GM19438 (cell line): ENCODE results near the gene PBX1.
"Not testable (repeated sequence)": the region's sequence is repeated elsewhere in the genome, so short reads cannot be mapped to it uniquely, and the experiment has no call there.

ENCODE experiments used
- ATAC-seq: cut with Tn5 transposase; IDR thresholded peaks from one replicate; pipeline ENCODE4 v1.9.1; 2021; ENCODE audit warnings: low read depth; ENCODE audit not compliant: unreplicated experiment

PBX1 gene

GRCh38 chr1:164558461-164559341 lies at the start of gene PBX1:
PBX1 (plus strand) TSS chr1:164559184.
- peak; percentile 100 for ATAC-seq

GRCh38 chr1:164510435-164510834 lies 48.5 kb upstream of the PBX1 start:
- ATAC-seq, result no peak

- no peak for ATAC-seq
Observed at GRCh38 chr1:164511001-164511705, 47.8 kb upstream of the PBX1 start.

GRCh38 chr1:164515231-164515630 lies 43.8 kb upstream of the PBX1 start:
- ATAC-seq, result no peak

- no peak for ATAC-seq
Observed at GRCh38 chr1:164515711-164516331, 43.2 kb upstream of the PBX1 start.

- ATAC-seq, result no peak
Observed at GRCh38 chr1:164516591-164516990, 42.4 kb upstream of the PBX1 start.

- no peak for ATAC-seq
Observed at GRCh38 chr1:164518692-164519332, 40.2 kb upstream of the PBX1 start.

- ATAC-seq, result no peak
Observed at GRCh38 chr1:164519426-164519825, 39.6 kb upstream of the PBX1 start.

- ATAC-seq, result no peak
Observed at GRCh38 chr1:164524810-164525209, 34.2 kb upstream of the PBX1 start.

- no peak for ATAC-seq
Observed at GRCh38 chr1:164534863-164535610, 23.9 kb upstream of the PBX1 start.

- not testable (repeated sequence) for ATAC-seq
Observed at GRCh38 chr1:164552463-164552988, 6.5 kb upstream of the PBX1 start.

GRCh38 chr1:164557270-164557669 lies 1.7 kb upstream of the PBX1 start:
- ATAC-seq, result no peak

- ATAC-seq, result no peak
Observed at GRCh38 chr1:164559342-164560051, 513 bp downstream of the PBX1 start.

- no peak for ATAC-seq
Observed at GRCh38 chr1:164560121-164560541, 1.1 kb downstream of the PBX1 start.

- ATAC-seq, result no peak
Observed at GRCh38 chr1:164560556-164560955, 1.6 kb downstream of the PBX1 start.

- no peak for ATAC-seq
Observed at GRCh38 chr1:164561007-164561406, 2.0 kb downstream of the PBX1 start.

GRCh38 chr1:164561472-164561871 lies 2.5 kb downstream of the PBX1 start:
- no peak for ATAC-seq

- ATAC-seq, result no peak
Observed at GRCh38 chr1:164562061-164562460, 3.1 kb downstream of the PBX1 start.

- ATAC-seq, result no peak
Observed at GRCh38 chr1:164562511-164562910, 3.5 kb downstream of the PBX1 start.
